Measurements from ENCODE around the gene SDK1.

The SDK1 gene

DNA sequence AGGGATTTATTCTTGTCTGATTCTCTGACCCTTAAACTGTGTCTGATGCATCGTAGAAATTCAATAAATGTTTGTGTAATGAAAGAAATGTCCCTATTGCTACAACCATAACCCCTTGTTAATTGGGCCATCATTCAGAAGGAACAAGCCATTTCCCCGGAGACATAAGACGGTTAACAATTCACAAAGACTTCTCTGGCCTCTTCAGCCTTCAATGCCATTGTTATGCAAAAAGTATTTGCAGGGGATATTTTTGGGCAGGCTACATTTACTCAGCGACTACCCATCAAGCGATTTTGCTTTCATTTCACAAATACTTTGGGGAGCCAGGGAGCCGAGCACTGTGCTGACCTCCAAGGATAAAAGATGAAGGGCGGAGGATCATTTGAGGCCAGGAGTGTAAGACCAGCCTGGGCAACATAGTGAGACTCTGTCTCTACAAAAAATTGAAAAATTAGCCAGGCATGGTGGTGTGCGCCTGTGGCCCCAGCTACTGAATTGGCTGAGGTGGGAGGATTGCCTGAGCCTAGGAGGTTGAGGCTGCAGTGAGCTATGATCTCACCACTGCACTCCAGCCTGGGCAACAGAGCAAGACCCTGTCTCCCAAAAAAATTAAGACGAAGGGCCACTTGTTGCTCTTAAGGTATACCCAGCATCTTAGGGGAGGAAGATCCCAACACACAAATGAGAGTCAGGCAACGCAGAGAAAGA is 20.0 kb upstream of the SDK1 start:
- Histone ChIP-seq H4K12ac (ENCODE audit: low read depth, low read length) (no peak overlapping the region), H3K4me2 (ENCODE audit: low read length) (no peak overlapping the region), H3K9ac (ENCODE audit: low read length) (no peak overlapping the region), H3K18ac (ENCODE audit: low read length) (no peak overlapping the region), H3K27me3 (ENCODE audit: insufficient read depth, low read length) (no peaks in the 10 kb centered on the region), H3K4ac (ENCODE audit: low read depth, low read length) (no peak overlapping the region), H2BK12ac (ENCODE audit: low read length) (no peak overlapping the region), H3K79me1 (ENCODE audit: low read length) (peaks cover 2% of the 10 kb centered on the region), H3K9me3 (ENCODE audit: insufficient read depth, low read depth, low read length) (no peaks in the 10 kb centered on the region), H3K14ac (ENCODE audit: low read length) (no peak overlapping the region), H3K4me1 (ENCODE audit: control insufficient read depth in 1 of 2, insufficient read depth in 2 of 2, low read length in 2 of 2) (peaks cover 0 to 2% of the 10 kb centered on the region in 2 experiments), H4K8ac (ENCODE audit: low read depth, low read length) (no peak overlapping the region), H2AFZ (ENCODE audit: insufficient read depth, low read length, poor library complexity) (no peak overlapping the region), H2AK5ac (ENCODE audit: low read length) (no peak overlapping the region), H3K36me3 (ENCODE audit: control insufficient read depth in 1 of 2, insufficient read depth in 2 of 2, low read length in 2 of 2) (no peaks in the 10 kb centered on the region), H3K27ac (ENCODE audit: low read depth, low read length) (no peak overlapping the region), H3K23ac (ENCODE audit: low read length) (no peak overlapping the region), H2BK5ac (ENCODE audit: low read depth, low read length, poor library complexity) (no peak overlapping the region), H4K91ac (ENCODE audit: low read depth, low read length) (no peak overlapping the region), H3K79me2 (ENCODE audit: control insufficient read depth, insufficient read depth, low read length, poor library complexity) (no peaks in the 10 kb centered on the region), H2BK120ac (ENCODE audit: insufficient read depth, low read length, poor library complexity) (no peak overlapping the region), H3K4me3 (ENCODE audit: low read depth, low read length) (no peak overlapping the region)
- WGBS (ENCODE audit: extremely low coverage, insufficient coverage, insufficient read length), result no CpG with 5 or more reads among the region's 10 CpGs
- no peak for DNase-seq

DNA sequence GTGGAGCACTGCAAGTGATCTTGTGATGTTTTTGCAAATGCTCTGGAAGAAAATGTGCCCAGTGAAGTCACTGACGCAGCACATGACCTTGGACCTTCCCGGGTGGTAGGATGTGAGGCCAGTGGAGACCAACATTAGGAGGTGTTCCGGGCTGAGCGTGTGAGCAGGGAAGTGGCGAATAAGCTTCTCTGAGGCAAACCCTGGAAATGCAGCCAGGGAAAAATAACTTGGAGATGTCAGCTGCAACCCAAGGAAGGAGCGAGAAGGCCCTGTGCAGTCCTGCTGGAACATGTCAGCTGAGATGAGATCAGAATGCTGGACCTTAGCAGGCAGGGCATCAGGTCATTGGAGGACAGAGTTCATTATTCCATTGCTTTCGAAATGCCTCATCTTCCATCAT is 18.6 kb upstream of the SDK1 start:
- Histone ChIP-seq H3K27ac (ENCODE audit: low read depth, low read length) (no peak overlapping the region), H4K12ac (ENCODE audit: low read depth, low read length) (no peak overlapping the region), H2AFZ (ENCODE audit: insufficient read depth, low read length, poor library complexity) (no peak overlapping the region), H3K4me1 (ENCODE audit: control insufficient read depth in 1 of 2, insufficient read depth in 2 of 2, low read length in 2 of 2) (peaks cover 0 to 2% of the 10 kb centered on the region in 2 experiments), H2BK120ac (ENCODE audit: insufficient read depth, low read length, poor library complexity) (no peak overlapping the region), H3K79me1 (ENCODE audit: low read length) (peaks cover 2% of the 10 kb centered on the region), H3K4me3 (ENCODE audit: low read depth, low read length) (peak overlapping the region; percentile 56), H3K27me3 (ENCODE audit: insufficient read depth, low read length) (no peaks in the 10 kb centered on the region), H3K14ac (ENCODE audit: low read length) (no peak overlapping the region), H3K18ac (ENCODE audit: low read length) (no peak overlapping the region), H3K4ac (ENCODE audit: low read depth, low read length) (no peak overlapping the region), H3K9ac (ENCODE audit: low read length) (no peak overlapping the region), H4K91ac (ENCODE audit: low read depth, low read length) (no peak overlapping the region), H2BK12ac (ENCODE audit: low read length) (no peak overlapping the region), H3K79me2 (ENCODE audit: control insufficient read depth, insufficient read depth, low read length, poor library complexity) (no peaks in the 10 kb centered on the region), H3K23ac (ENCODE audit: low read length) (peak overlapping the region; percentile 38), H3K36me3 (ENCODE audit: control insufficient read depth in 1 of 2, insufficient read depth in 2 of 2, low read length in 2 of 2) (no peaks in the 10 kb centered on the region), H3K4me2 (ENCODE audit: low read length) (no peak overlapping the region), H4K8ac (ENCODE audit: low read depth, low read length) (no peak overlapping the region), H2BK5ac (ENCODE audit: low read depth, low read length, poor library complexity) (no peak overlapping the region), H3K9me3 (ENCODE audit: insufficient read depth, low read depth, low read length) (no peaks in the 10 kb centered on the region), H2AK5ac (ENCODE audit: low read length) (no peak overlapping the region)
- no peak for DNase-seq
- no CpG with 5 or more reads among the region's 7 CpGs for WGBS (ENCODE audit: extremely low coverage, insufficient coverage, insufficient read length)

DNA sequence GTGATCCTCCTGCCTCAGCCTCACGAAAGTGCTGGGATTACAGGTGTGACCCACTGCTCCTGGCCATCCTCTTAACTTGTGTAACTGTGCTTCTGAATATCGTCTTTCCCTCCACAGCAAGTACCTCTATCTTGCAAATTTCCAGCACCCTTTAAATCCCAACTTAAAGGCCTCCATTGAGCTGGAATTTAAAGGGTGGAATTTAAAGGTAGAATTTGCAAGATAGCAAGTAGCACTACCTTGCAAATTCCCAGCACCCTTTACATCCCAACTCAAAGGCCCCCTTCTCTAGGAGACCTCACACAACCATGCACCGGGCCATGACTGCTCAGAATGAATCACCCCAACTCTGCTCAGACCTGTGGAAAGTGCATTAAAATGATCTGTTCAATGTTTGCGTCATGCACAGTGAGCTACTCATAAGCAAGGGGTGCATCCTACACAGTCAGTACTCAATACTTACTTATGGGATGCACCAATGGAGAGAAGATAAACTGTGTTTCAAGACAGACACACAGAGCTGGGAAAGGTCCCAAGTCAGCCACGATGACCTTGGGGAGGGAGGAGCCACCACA is 17.8 kb upstream of the SDK1 start:
- Histone ChIP-seq H3K27me3 (ENCODE audit: insufficient read depth, low read length) (no peaks in the 10 kb centered on the region), H4K8ac (ENCODE audit: low read depth, low read length) (no peak overlapping the region), H3K9me3 (ENCODE audit: insufficient read depth, low read depth, low read length) (no peaks in the 10 kb centered on the region), H2BK5ac (ENCODE audit: low read depth, low read length, poor library complexity) (no peak overlapping the region), H3K4me2 (ENCODE audit: low read length) (no peak overlapping the region), H3K18ac (ENCODE audit: low read length) (no peak overlapping the region), H2BK12ac (ENCODE audit: low read length) (no peak overlapping the region), H3K4me3 (ENCODE audit: low read depth, low read length) (no peak overlapping the region), H3K79me2 (ENCODE audit: control insufficient read depth, insufficient read depth, low read length, poor library complexity) (no peaks in the 10 kb centered on the region), H3K4ac (ENCODE audit: low read depth, low read length) (no peak overlapping the region), H4K12ac (ENCODE audit: low read depth, low read length) (no peak overlapping the region), H3K14ac (ENCODE audit: low read length) (no peak overlapping the region), H2AFZ (ENCODE audit: insufficient read depth, low read length, poor library complexity) (no peak overlapping the region), H3K27ac (ENCODE audit: low read depth, low read length) (no peak overlapping the region), H3K23ac (ENCODE audit: low read length) (no peak overlapping the region), H3K79me1 (ENCODE audit: low read length) (peaks cover 2% of the 10 kb centered on the region), H2BK120ac (ENCODE audit: insufficient read depth, low read length, poor library complexity) (no peak overlapping the region), H3K9ac (ENCODE audit: low read length) (no peak overlapping the region), H4K91ac (ENCODE audit: low read depth, low read length) (no peak overlapping the region), H2AK5ac (ENCODE audit: low read length) (no peak overlapping the region), H3K36me3 (ENCODE audit: control insufficient read depth in 1 of 2, insufficient read depth in 2 of 2, low read length in 2 of 2) (no peaks in the 10 kb centered on the region), H3K4me1 (ENCODE audit: control insufficient read depth in 1 of 2, insufficient read depth in 2 of 2, low read length in 2 of 2) (peaks cover 0 to 2% of the 10 kb centered on the region in 2 experiments)
- no CpG with 5 or more reads among the region's 5 CpGs for WGBS (ENCODE audit: extremely low coverage, insufficient coverage, insufficient read length)
- DNase-seq, result no peak

DNA sequence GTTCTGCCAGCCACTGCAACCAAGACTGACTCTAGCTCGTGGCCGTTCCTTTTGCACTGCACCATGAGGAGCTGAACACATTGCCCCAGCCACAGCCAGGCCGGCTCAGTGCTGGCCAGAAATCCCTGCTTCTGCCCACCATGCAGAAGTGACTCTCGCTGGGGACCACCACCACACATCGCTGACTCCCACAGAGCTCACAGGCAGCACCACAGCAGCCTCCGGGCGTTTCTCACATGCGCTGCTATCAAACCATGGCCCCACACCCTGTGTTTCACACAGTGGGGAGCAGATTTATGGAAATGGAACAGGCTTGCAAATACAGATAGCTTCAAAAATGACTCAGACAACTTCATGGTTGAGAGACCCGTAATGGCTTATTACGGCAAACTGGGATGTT is 15.4 kb upstream of the SDK1 start:
- H3K18ac ChIP-seq (ENCODE audit: low read length), result no peak overlapping the region
- H3K36me3 ChIP-seq (ENCODE audit: control insufficient read depth in 1 of 2, insufficient read depth in 2 of 2, low read length in 2 of 2), result no peaks in the 10 kb centered on the region
- H3K4me1 ChIP-seq (ENCODE audit: control insufficient read depth in 1 of 2, insufficient read depth in 2 of 2, low read length in 2 of 2), result peaks cover 0 to 2% of the 10 kb centered on the region in 2 experiments

More for the DNA sequence above, 15.4 kb upstream of the SDK1 start:
- H3K79me2 ChIP-seq (ENCODE audit: control insufficient read depth, insufficient read depth, low read length, poor library complexity), result no peaks in the 10 kb centered on the region
- no peak overlapping the region for H4K12ac ChIP-seq (ENCODE audit: low read depth, low read length)
- peaks cover 2% of the 10 kb centered on the region for H3K79me1 ChIP-seq (ENCODE audit: low read length)
- no peak overlapping the region for H3K4ac ChIP-seq (ENCODE audit: low read depth, low read length)
- no peak overlapping the region for H4K8ac ChIP-seq (ENCODE audit: low read depth, low read length)
- H2BK120ac ChIP-seq (ENCODE audit: insufficient read depth, low read length, poor library complexity), result no peak overlapping the region
- H2AK5ac ChIP-seq (ENCODE audit: low read length), result no peak overlapping the region
- no peak overlapping the region for H3K9ac ChIP-seq (ENCODE audit: low read length)
- no CpG with 5 or more reads among the region's 10 CpGs for WGBS (ENCODE audit: extremely low coverage, insufficient coverage, insufficient read length)
- no peak overlapping the region for H3K14ac ChIP-seq (ENCODE audit: low read length)
- H3K4me3 ChIP-seq (ENCODE audit: low read depth, low read length), result no peak overlapping the region
- no peak overlapping the region for H2AFZ ChIP-seq (ENCODE audit: insufficient read depth, low read length, poor library complexity)
- no peak overlapping the region for H3K23ac ChIP-seq (ENCODE audit: low read length)
- no peak overlapping the region for H2BK5ac ChIP-seq (ENCODE audit: low read depth, low read length, poor library complexity)
- H2BK12ac ChIP-seq (ENCODE audit: low read length), result no peak overlapping the region
- H4K91ac ChIP-seq (ENCODE audit: low read depth, low read length), result no peak overlapping the region
- H3K9me3 ChIP-seq (ENCODE audit: insufficient read depth, low read depth, low read length), result peaks cover 3% of the 10 kb centered on the region
- H3K27ac ChIP-seq (ENCODE audit: low read depth, low read length), result no peak overlapping the region
- H3K4me2 ChIP-seq (ENCODE audit: low read length), result no peak overlapping the region
- H3K27me3 ChIP-seq (ENCODE audit: insufficient read depth, low read length), result no peaks in the 10 kb centered on the region
- no peak for DNase-seq

All from trophoblast cell (in vitro differentiated cells and primary cell).